Sigmoid colon (tissue), 7 donors: Measurements from ENCODE around the gene CCDC57. TPM values are rescaled to one million over a fixed set of nuclear protein-coding genes. Genes with fewer than 3 reads are reported as not detected.

Source experiments
- DNase-seq: peaks from one replicate; pipeline ENCODE4 v3.0.0-alpha.2; 2019
- H3K27ac ChIP-seq, 4 donors: fragments of 200-600 bp; sonication (generic); one replicate each; pipeline ENCODE4 v1.5.1; 2016 to 2019; ENCODE audit warnings: mild to moderate bottlenecking in 1 of 4
- H3K27me3 ChIP-seq, 3 donors: fragments of 200-600 bp; sonication (generic); one replicate each; pipeline ENCODE4 v1.5.1; 2019; ENCODE audit warnings: mild to moderate bottlenecking in 1 of 3
- H3K36me3 ChIP-seq, 4 donors: fragments of 200-600 bp; sonication (generic); one replicate each; pipeline ENCODE4 v1.5.1; 2016 to 2019
- H3K4me1 ChIP-seq, 4 donors: fragments of 200-600 bp; sonication (generic); one replicate each; pipeline ENCODE4 v1.5.1; 2017 to 2019
- H3K4me3 ChIP-seq, 4 donors: fragments of 200-600 bp; sonication (generic); one replicate each; pipeline ENCODE4 v1.5.1; 2017 to 2019; ENCODE audit warnings: mild to moderate bottlenecking in 2 of 4, moderate library complexity in 1 of 4
- H3K9me3 ChIP-seq, 4 donors: fragments of 200-600 bp in 3 of 4; sonication (generic) in 3 of 4; one replicate each; pipeline versions ENCODE4 v1.5.1 to v1.6.1; 2013 to 2019
- EP300 ChIP-seq, 4 donors: sonication (generic); formaldehyde crosslinking; IDR thresholded peaks; one replicate each; pipeline ENCODE4 v1.6.1; 2017; ENCODE audit warnings: antibody characterized with exemption in 4 of 4
- POLR2A ChIP-seq, 2 donors: fragments of 450-650 bp; IDR thresholded peaks; one replicate each; pipeline ENCODE4 v1.6.1; 2016; ENCODE audit warnings: antibody characterized with exemption in 2 of 2, mild to moderate bottlenecking in 2 of 2, moderate library complexity in 2 of 2
- POLR2AphosphoS5 ChIP-seq, 4 donors: sonication (generic); formaldehyde crosslinking; IDR thresholded peaks; one replicate each; pipeline ENCODE4 v1.6.1; 2017; ENCODE audit warnings: antibody characterized with exemption in 4 of 4
- WGBS, 2 donors: extraction: QIAGEN DNeasy Blood & Tissue Kit; methylation state at CpG; one replicate each; pipeline ENCODE4 v1.1.7; 2013; 5-methylcytosine and 5-hydroxymethylcytosine counted together
- intact Hi-C: fragments of 100-400 bp; cut with DNase I; formaldehyde crosslinking; loops from one replicate; pipeline ENCODE4 v1.15.1; 2023
- polyA plus RNA-seq, 3 donors: library from polyadenylated mRNA; stranded (reverse); fragments of 200-250 nt; gene quantifications; one replicate each; pipeline ENCODE4 v1.2.3, GENCODE V29; 2013
- total RNA-seq, 4 donors: library from RNA; depleted of rRNA; stranded (reverse); fragments of >200 nt; gene quantifications; one replicate each; pipeline ENCODE4 v1.1.0, GENCODE V29; 2016
- TF ChIP-seq, protein P1 (sequence below), 4 experiments: fragments of 450-650 bp in 3 of 4; fragments of 200-600 bp in 1 of 4; IDR thresholded peaks; one replicate each; pipeline ENCODE4 v1.5.1; 2016 to 2019; ENCODE audit warnings: antibody characterized with exemption in 4 of 4, mild to moderate bottlenecking in 3 of 4, moderate library complexity in 2 of 4
- donor health status: healthy with polysubstance abuse.
- donor health status: Bipolar disorder and iron deficiency.
- donor health status: healthy.

Gene CCDC57
- total and polyA plus RNA-seq, 7 donors: 13.3 to 47.8 (median 24.4) TPM

DNA sequence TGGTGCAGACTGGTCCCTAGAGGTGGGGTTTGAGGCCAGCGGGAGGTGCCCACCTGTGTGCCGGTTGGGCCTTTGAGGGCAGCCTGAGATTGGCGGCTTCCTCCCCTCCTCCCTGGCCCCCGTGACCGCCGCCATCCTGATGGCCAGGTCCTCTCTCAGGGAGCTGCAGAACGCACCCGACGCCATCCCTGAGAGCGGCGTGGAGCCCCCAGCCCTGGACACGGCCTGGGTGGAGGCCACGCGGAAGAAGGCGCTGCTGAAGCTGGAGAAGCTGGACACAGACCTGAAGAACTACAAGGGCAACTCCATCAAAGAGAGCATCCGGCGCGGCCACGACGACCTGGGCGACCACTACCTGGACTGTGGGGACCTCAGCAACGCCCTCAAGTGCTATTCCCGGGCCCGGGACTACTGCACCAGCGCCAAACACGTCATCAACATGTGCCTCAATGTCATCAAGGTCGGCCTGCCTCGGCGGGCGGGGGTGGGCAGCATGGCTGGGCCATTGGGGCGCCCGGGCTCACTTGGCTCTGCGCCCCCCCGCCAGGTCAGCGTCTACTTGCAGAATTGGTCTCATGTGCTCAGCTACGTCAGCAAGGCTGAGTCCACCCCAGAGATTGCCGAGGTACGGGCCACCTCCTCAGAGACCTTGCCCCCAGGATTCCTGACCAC, 158.2 kb downstream of the CCDC57 start:
- DNase-seq: no peak
- intact Hi-C loops: no loop called here
- peaks cover 30 to 72% (median 32%) of the 10 kb centered on the region in 4 donors for H3K36me3 ChIP-seq

DNA sequence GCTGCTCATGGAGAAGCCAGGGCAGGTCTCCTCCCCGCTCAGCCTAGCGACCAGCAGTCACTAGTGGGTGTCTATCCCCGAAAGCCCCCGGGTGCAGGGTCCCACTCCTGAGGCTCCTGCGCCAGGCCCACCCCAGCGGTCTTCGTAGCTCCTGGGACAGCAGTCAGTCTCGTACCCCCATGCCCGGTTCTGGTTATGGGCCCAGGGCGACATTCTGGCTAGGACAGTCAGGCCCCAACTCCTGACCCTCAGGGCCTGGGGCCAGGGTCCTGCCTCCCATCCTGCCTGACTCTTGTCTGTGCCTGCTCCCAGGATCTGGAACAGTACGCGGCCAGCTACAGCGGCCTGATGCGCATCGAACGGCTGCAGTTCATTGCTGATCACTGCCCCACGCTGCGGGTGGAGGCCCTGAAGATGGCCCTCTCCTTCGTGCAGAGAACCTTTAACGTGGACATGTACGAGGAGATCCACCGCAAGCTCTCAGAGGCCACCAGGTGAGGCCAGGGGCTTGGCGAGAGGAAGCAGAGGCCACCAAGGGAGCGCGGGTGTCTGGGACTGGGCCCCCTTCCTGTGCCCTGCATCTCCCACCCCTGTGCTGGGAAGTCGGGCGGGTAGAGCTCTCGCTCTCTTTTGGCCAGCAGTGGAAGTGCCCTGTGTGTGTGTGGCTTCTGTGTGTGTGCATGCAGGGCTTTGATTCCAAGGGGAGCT, 158.9 kb downstream of the CCDC57 start:
- TF ChIP-seq EP300 (IDR thresholded peaks at IDR 0.05) (no peak), POLR2AphosphoS5 (IDR thresholded peaks at IDR 0.05) (no peak), POLR2A (IDR thresholded peaks at IDR 0.05) (no peak)
- TF ChIP-seq, protein P1, sequence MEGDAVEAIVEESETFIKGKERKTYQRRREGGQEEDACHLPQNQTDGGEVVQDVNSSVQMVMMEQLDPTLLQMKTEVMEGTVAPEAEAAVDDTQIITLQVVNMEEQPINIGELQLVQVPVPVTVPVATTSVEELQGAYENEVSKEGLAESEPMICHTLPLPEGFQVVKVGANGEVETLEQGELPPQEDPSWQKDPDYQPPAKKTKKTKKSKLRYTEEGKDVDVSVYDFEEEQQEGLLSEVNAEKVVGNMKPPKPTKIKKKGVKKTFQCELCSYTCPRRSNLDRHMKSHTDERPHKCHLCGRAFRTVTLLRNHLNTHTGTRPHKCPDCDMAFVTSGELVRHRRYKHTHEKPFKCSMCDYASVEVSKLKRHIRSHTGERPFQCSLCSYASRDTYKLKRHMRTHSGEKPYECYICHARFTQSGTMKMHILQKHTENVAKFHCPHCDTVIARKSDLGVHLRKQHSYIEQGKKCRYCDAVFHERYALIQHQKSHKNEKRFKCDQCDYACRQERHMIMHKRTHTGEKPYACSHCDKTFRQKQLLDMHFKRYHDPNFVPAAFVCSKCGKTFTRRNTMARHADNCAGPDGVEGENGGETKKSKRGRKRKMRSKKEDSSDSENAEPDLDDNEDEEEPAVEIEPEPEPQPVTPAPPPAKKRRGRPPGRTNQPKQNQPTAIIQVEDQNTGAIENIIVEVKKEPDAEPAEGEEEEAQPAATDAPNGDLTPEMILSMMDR (IDR thresholded peaks at IDR 0.05): no peak
- Histone ChIP-seq H3K27ac (no peak overlapping the region), H3K4me1 (peaks cover 0 to 38% (median 35%) of the 10 kb centered on the region in 4 donors), H3K4me3 (no peak overlapping the region), H3K36me3 (peaks cover 30 to 72% (median 33%) of the 10 kb centered on the region in 4 donors), H3K27me3 (no peaks in the 10 kb centered on the region), H3K9me3 (no peaks in the 10 kb centered on the region)
- WGBS, 2 donors: 96% methylated on average over 28 of the region's 28 CpGs
- no peak for DNase-seq
- intact Hi-C loops: no loop called here

More for the DNA sequence above, 158.2 kb downstream of the CCDC57 start:
- H3K27me3 ChIP-seq: no peaks in the 10 kb centered on the region
- no peak for TF ChIP-seq POLR2A (IDR thresholded peaks at IDR 0.05)
- TF ChIP-seq, protein P1 (IDR thresholded peaks at IDR 0.05): no peak
- TF ChIP-seq EP300 (IDR thresholded peaks at IDR 0.05): no peak
- TF ChIP-seq POLR2AphosphoS5 (IDR thresholded peaks at IDR 0.05): no peak
- H3K27ac ChIP-seq: no peak overlapping the region
- no peaks in the 10 kb centered on the region for H3K9me3 ChIP-seq
- WGBS, 2 donors: 93 to 95% methylated on average over 38 of the region's 38 CpGs
- peaks cover 0 to 38% (median 33%) of the 10 kb centered on the region in 4 donors for H3K4me1 ChIP-seq
- H3K4me3 ChIP-seq: no peak overlapping the region

DNA sequence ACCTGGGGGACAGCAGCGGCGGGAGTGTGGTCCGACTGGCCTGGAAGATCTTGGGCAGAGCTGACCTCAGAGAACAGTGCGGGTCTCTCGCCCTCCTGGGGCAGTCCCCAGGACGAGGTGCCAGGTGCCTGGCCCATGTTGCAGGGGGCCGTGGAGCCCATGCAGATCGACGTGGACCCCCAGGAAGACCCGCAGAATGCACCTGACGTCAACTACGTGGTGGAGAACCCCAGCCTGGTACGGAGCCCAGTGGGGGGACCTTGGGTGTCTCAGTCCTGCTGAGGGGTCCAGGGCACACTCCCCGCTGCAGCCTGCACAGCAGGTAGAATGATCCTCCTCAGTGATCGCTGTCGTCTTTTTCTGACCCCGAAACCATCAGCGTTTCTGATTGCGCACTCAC, 159.5 kb downstream of the CCDC57 start:
- H3K4me3 ChIP-seq: peak overlapping the region in 2 of 4 donors; percentile 83 to 89
- no peak overlapping the region for H3K27ac ChIP-seq
- TF ChIP-seq POLR2AphosphoS5 (IDR thresholded peaks at IDR 0.05) (no peak), POLR2A (IDR thresholded peaks at IDR 0.05) (no peak), EP300 (IDR thresholded peaks at IDR 0.05) (no peak)
- TF ChIP-seq, protein P1 (IDR thresholded peaks at IDR 0.05): no peak
- no peaks in the 10 kb centered on the region for H3K9me3 ChIP-seq
- no peaks in the 10 kb centered on the region for H3K27me3 ChIP-seq
- DNase-seq: no peak
- 91 to 92% methylated on average over 19 of the region's 19 CpGs for WGBS, 2 donors
- H3K36me3 ChIP-seq: peaks cover 26 to 72% (median 35%) of the 10 kb centered on the region in 4 donors
- intact Hi-C loops: no loop called here
- peaks cover 0 to 38% (median 35%) of the 10 kb centered on the region in 4 donors for H3K4me1 ChIP-seq

DNA sequence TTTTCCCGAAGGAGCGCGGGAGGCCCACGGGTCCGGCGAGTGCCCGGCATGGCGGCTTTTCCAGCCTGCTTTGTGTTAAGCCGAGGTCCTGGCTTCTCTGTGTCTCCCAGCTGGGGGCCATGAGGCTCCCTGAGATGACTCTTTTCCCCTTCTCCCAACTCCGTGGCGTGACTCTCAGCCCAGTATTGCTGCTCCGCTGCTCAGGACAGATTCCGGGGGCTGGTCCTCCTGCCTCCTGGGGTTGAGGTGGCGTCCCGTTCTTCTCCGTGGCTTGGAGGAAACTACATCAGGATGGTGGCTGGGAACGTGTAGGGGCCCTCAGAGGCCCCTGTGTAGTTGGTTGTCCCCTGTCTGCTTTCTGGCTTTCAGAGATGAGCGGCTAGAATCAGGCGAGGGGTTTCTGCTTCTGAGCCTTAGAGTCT, 160.0 kb downstream of the CCDC57 start:
- no peak for DNase-seq
- H3K36me3 ChIP-seq: peaks cover 25 to 72% (median 34%) of the 10 kb centered on the region in 4 donors
- WGBS, 2 donors: 14 to 29% methylated on average over 19 of the region's 19 CpGs
- TF ChIP-seq, protein P1 (IDR thresholded peaks at IDR 0.05): no peak
- TF ChIP-seq POLR2AphosphoS5 (IDR thresholded peaks at IDR 0.05) (no peak), EP300 (IDR thresholded peaks at IDR 0.05) (no peak), POLR2A (IDR thresholded peaks at IDR 0.05) (no peak)
- no peaks in the 10 kb centered on the region for H3K9me3 ChIP-seq
- H3K27ac ChIP-seq: peak overlapping the region in 3 of 4 donors; percentile 66 to 84 (median 77)
- no peaks in the 10 kb centered on the region for H3K27me3 ChIP-seq
- H3K4me3 ChIP-seq: peak overlapping the region; percentile 61 to 90 (median 86)
- intact Hi-C loops: no loop called here
- H3K4me1 ChIP-seq: peaks cover 0 to 38% (median 35%) of the 10 kb centered on the region in 4 donors
